Middle frontal gyrus (tissue), 1 donor: ENCODE data around the gene TBC1D14.

ENCODE experiments used
- DNase-seq: peaks from one replicate; pipeline ENCODE4 v3.0.0-alpha.2; 2015; ENCODE audit warnings: low spot score; ENCODE audit errors: extremely low spot score

The TBC1D14 gene

GRCh38 chr4:6929339-6929811 lies 19.7 kb downstream of the TBC1D14 start:
- no peak for DNase-seq

GRCh38 chr4:6929812-6930464 lies 20.3 kb downstream of the TBC1D14 start:
- no peak for DNase-seq

- DNase-seq: no peak
Observed at GRCh38 chr4:6932475-6932874, 22.8 kb downstream of the TBC1D14 start.

GRCh38 chr4:6932918-6933317 lies 23.3 kb downstream of the TBC1D14 start:
- DNase-seq: no peak

GRCh38 chr4:6933691-6934430 lies 24.2 kb downstream of the TBC1D14 start:
- no peak for DNase-seq

GRCh38 chr4:6935965-6936364 lies 26.3 kb downstream of the TBC1D14 start:
- DNase-seq: no peak

- no peak for DNase-seq
Observed at GRCh38 chr4:6937201-6937600, 27.6 kb downstream of the TBC1D14 start.

- no peak for DNase-seq
Observed at GRCh38 chr4:6937754-6938153, 28.1 kb downstream of the TBC1D14 start.

- no peak for DNase-seq
Observed at GRCh38 chr4:6938237-6938636, 28.6 kb downstream of the TBC1D14 start.

GRCh38 chr4:6938647-6939271 lies 29.1 kb downstream of the TBC1D14 start:
- DNase-seq: no peak

GRCh38 chr4:6939761-6940743 lies 30.4 kb downstream of the TBC1D14 start:
- no peak for DNase-seq

- DNase-seq: no peak
Observed at GRCh38 chr4:6940744-6941137, 31.1 kb downstream of the TBC1D14 start.

GRCh38 chr4:6941796-6942195 lies 32.2 kb downstream of the TBC1D14 start:
- no peak for DNase-seq

- DNase-seq: no peak
Observed at GRCh38 chr4:6942238-6942800, 32.7 kb downstream of the TBC1D14 start.

- no peak for DNase-seq
Observed at GRCh38 chr4:6943012-6943884, 33.6 kb downstream of the TBC1D14 start.

- no peak for DNase-seq
Observed at GRCh38 chr4:6943885-6944225, 34.2 kb downstream of the TBC1D14 start.

GRCh38 chr4:6944301-6945051 lies 34.9 kb downstream of the TBC1D14 start:
- no peak for DNase-seq

GRCh38 chr4:6945052-6945409 lies 35.4 kb downstream of the TBC1D14 start:
- DNase-seq: no peak

- no peak for DNase-seq
Observed at GRCh38 chr4:6946497-6946896, 36.9 kb downstream of the TBC1D14 start.

- DNase-seq: no peak
Observed at GRCh38 chr4:6948134-6948460, 38.5 kb downstream of the TBC1D14 start.
